ENCODE measurements around the gene RETREG3.

RETREG3 gene

DNA sequence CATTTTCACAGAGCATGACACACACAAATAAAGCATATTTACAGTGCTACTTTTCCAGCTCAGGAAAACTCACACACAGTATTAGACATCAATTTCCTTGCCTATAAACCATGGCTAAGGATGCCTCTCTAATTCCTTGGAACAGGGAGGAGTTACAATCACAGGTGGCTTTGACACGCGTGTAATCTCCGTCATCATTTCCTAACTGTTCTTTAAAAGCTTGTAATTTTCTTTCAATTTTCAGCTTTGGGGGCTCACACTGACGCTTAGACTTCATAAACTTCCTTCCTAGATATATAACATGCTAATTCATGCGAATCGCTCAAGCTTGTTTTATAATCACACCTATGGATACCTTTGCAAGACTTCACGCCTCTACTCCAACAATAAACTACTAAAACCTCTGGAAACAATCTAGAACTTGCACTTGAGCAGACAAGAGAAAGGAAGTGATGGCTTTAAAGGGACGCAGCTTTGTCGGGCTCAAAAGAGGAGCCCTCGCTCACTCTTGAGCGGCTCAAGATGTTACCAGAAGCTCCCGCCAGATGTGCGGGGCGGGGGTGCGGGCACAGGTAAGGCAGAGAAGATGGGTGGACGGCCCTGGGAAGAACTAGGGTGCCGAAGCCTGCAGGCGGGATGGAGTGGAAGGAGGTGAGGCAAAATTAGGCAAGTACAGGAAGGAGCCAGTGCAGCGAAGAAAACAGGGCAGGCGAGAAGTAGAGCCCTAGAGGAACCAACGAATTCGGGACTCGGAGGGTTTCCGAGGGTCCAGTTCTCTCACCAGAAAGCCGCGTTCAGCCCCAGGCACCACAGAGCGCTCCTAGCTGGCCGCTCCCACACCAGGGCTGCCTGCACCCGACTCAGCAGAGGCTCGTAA, 631 bp downstream of the RETREG3 start:
- H3K4me1 ChIP-seq (ENCODE audit: control insufficient read depth, insufficient read depth, low read length) = peaks cover 12% of the 10 kb centered on the region
- no peaks in the 10 kb centered on the region for H3K27me3 ChIP-seq (replicated peaks; ENCODE audit: control insufficient read depth, insufficient read depth, low read length)
- H3K9me3 ChIP-seq (ENCODE audit: control insufficient read depth, low read length) = no peaks in the 10 kb centered on the region
- peak overlapping the region; percentile 95 for H3K4me3 ChIP-seq (ENCODE audit: low read length)
- H3K9ac ChIP-seq (ENCODE audit: low read length) = peak overlapping the region; percentile 98
- peak; percentile 49 for DNase-seq (ENCODE audit: low read depth)
- peaks cover 19% of the 10 kb centered on the region for H3K36me3 ChIP-seq (ENCODE audit: control insufficient read depth, insufficient read depth, low read length, severe bottlenecking)

DNA sequence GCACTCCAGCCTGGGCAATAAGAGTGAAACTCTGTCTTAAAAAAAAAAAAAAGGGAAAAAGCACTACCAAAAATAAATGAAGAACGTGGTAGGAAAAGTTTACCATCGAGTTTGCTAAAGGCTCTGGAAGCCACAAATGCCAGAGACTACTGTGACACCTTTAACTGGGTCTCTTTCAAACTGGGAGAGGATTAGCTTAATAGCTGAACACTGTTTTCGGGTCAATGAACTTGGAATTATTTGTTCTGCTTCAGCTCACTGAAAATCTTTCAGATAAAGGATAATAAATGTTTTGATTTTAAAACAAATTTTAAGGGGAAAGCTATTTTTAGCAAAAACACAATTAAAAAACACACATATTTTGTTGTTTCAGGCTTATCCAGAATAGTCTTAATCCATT, 1.4 kb downstream of the RETREG3 start:
- DNase-seq (ENCODE audit: low read depth) = no peak
- Histone ChIP-seq H3K4me3 (ENCODE audit: low read length) (peak overlapping the region; percentile 95), H3K4me1 (ENCODE audit: control insufficient read depth, insufficient read depth, low read length) (peaks cover 12% of the 10 kb centered on the region)

DNA sequence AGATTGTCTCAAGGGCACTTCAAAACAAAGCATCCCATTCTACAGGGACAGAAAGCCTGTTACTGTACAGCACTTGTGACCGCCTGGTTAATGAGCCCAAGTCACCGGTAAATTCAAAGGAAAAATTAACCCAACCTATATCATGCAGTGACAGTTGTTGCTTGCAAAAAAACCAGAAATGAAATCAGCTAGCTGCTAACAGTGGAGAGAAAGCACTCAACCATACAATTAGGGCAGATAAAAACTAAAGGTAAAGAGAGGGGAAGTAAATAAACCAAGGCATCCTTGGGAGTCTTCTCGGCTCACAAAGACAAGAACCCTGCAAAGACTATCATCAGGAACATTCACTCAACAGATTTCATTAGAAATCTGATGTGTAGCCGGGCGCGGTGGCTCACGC, 5.9 kb downstream of the RETREG3 start:
- no peak overlapping the region for H3K9ac ChIP-seq (ENCODE audit: low read length)
- no peak for DNase-seq (ENCODE audit: low read depth)
- H3K36me3 ChIP-seq (ENCODE audit: control insufficient read depth, insufficient read depth, low read length, severe bottlenecking) = no peaks in the 10 kb centered on the region
- no peaks in the 10 kb centered on the region for H3K9me3 ChIP-seq (ENCODE audit: control insufficient read depth, low read length)
- no peak overlapping the region for H3K4me3 ChIP-seq (ENCODE audit: low read length)
- H3K4me1 ChIP-seq (ENCODE audit: control insufficient read depth, insufficient read depth, low read length) = peaks cover 16% of the 10 kb centered on the region
- H3K27me3 ChIP-seq (replicated peaks; ENCODE audit: control insufficient read depth, insufficient read depth, low read length) = no peaks in the 10 kb centered on the region

More for the DNA sequence above, 1.4 kb downstream of the RETREG3 start:
- Histone ChIP-seq H3K9ac (ENCODE audit: low read length) (peak overlapping the region; percentile 98), H3K9me3 (ENCODE audit: control insufficient read depth, low read length) (no peaks in the 10 kb centered on the region), H3K36me3 (ENCODE audit: control insufficient read depth, insufficient read depth, low read length, severe bottlenecking) (peaks cover 11% of the 10 kb centered on the region), H3K27me3 (replicated peaks; ENCODE audit: control insufficient read depth, insufficient read depth, low read length) (no peaks in the 10 kb centered on the region)

DNA sequence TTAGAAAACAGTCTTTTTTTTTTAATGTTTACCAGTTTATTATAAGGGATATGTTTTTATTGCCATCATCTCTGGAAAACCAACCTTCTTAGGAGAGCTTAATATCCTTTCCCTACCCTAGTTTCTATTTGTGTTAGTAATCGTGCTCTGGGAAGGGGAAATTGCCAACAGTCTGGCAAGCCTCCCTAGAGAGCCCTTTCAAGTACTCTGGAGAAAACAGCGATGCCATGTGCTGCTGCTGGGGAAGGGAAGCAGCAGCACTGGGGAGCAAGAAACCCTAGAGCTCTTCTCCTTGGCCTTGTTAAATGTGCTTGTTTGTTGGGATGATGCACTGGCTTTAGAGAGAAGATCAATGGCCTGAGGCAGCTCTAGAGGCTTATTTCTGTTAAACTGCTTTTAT, 10.3 kb downstream of the RETREG3 start:
- no peaks in the 10 kb centered on the region for H3K9me3 ChIP-seq (ENCODE audit: control insufficient read depth, low read length)
- H3K36me3 ChIP-seq (ENCODE audit: control insufficient read depth, insufficient read depth, low read length, severe bottlenecking) = peaks cover 2% of the 10 kb centered on the region
- H3K27me3 ChIP-seq (replicated peaks; ENCODE audit: control insufficient read depth, insufficient read depth, low read length) = no peaks in the 10 kb centered on the region
- H3K4me1 ChIP-seq (ENCODE audit: control insufficient read depth, insufficient read depth, low read length) = peaks cover 10% of the 10 kb centered on the region
- no peak overlapping the region for H3K9ac ChIP-seq (ENCODE audit: low read length)
- DNase-seq (ENCODE audit: low read depth) = no peak
- H3K4me3 ChIP-seq (ENCODE audit: low read length) = no peak overlapping the region

DNA sequence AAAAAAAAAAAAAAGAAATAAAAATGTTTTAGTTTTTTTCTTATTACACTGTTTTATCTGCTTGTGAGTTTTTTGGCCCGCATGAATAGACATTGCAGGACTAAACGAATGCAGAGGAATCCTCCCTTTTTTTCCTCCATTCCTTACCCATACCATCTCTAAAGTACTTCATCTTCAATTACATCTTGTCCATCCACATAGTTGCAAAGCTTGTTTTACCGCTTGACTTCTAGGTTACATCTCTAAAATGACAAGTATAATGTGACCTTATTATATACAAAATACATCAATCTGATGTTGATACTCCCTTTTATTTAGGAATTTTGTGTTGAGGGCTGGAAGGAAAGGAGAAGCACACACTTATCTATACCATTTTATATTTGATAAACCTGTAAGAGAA, 12.8 kb downstream of the RETREG3 start:
- Histone ChIP-seq H3K9me3 (ENCODE audit: control insufficient read depth, low read length) (no peaks in the 10 kb centered on the region), H3K36me3 (ENCODE audit: control insufficient read depth, insufficient read depth, low read length, severe bottlenecking) (peaks cover 8% of the 10 kb centered on the region), H3K4me3 (ENCODE audit: low read length) (no peak overlapping the region), H3K27me3 (replicated peaks; ENCODE audit: control insufficient read depth, insufficient read depth, low read length) (no peaks in the 10 kb centered on the region), H3K4me1 (ENCODE audit: control insufficient read depth, insufficient read depth, low read length) (peaks cover 10% of the 10 kb centered on the region), H3K9ac (ENCODE audit: low read length) (no peak overlapping the region)
- DNase-seq (ENCODE audit: low read depth) = no peak

DNA sequence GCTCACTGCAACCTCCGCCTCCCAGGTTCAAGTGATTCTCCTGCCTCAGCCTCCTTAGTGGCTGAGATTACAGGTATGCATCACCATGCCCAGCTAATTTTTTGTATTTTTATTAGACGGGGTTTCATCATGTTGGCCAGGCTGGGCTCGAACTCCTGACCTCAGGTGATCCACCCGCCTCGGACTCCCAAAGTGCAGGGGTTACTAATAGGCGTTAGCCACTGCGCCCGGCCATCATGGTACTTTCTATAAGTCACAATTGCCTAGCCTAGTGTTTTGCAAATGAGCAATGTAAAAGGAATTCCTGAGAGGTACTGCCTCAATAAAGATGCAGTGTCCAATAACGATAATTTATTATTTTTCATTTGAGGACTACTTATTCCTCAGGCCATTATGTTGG, 17.8 kb downstream of the RETREG3 start:
- Histone ChIP-seq H3K36me3 (ENCODE audit: control insufficient read depth, insufficient read depth, low read length, severe bottlenecking) (peaks cover 56% of the 10 kb centered on the region), H3K27me3 (replicated peaks; ENCODE audit: control insufficient read depth, insufficient read depth, low read length) (no peaks in the 10 kb centered on the region), H3K4me1 (ENCODE audit: control insufficient read depth, insufficient read depth, low read length) (peaks cover 14% of the 10 kb centered on the region), H3K4me3 (ENCODE audit: low read length) (no peak overlapping the region), H3K9me3 (ENCODE audit: control insufficient read depth, low read length) (no peaks in the 10 kb centered on the region), H3K9ac (ENCODE audit: low read length) (no peak overlapping the region)
- no peak for DNase-seq (ENCODE audit: low read depth)

DNA sequence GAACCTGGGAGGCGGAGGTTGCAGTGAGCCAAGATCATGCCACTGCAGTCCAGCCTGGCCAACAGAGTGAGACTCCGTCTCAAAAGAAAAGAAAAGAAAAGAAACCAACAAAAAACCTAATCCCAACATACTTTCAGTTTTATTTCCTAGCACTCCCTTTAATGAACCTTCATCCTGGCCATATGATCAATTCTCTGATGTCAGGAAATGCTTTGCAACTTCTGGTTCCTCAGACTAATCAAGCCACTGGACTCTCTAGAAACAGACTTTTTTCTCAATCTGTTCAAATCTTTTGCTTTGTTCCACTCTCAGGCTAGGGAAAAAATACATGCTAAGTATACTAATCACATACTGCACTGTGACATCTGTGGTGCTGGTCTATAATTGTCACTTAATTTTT, 18.3 kb downstream of the RETREG3 start:
- Histone ChIP-seq H3K9ac (ENCODE audit: low read length) (no peak overlapping the region), H3K9me3 (ENCODE audit: control insufficient read depth, low read length) (no peaks in the 10 kb centered on the region), H3K4me3 (ENCODE audit: low read length) (no peak overlapping the region), H3K4me1 (ENCODE audit: control insufficient read depth, insufficient read depth, low read length) (peaks cover 19% of the 10 kb centered on the region), H3K27me3 (replicated peaks; ENCODE audit: control insufficient read depth, insufficient read depth, low read length) (no peaks in the 10 kb centered on the region), H3K36me3 (ENCODE audit: control insufficient read depth, insufficient read depth, low read length, severe bottlenecking) (peaks cover 60% of the 10 kb centered on the region)
- DNase-seq (ENCODE audit: low read depth) = no peak

DNA sequence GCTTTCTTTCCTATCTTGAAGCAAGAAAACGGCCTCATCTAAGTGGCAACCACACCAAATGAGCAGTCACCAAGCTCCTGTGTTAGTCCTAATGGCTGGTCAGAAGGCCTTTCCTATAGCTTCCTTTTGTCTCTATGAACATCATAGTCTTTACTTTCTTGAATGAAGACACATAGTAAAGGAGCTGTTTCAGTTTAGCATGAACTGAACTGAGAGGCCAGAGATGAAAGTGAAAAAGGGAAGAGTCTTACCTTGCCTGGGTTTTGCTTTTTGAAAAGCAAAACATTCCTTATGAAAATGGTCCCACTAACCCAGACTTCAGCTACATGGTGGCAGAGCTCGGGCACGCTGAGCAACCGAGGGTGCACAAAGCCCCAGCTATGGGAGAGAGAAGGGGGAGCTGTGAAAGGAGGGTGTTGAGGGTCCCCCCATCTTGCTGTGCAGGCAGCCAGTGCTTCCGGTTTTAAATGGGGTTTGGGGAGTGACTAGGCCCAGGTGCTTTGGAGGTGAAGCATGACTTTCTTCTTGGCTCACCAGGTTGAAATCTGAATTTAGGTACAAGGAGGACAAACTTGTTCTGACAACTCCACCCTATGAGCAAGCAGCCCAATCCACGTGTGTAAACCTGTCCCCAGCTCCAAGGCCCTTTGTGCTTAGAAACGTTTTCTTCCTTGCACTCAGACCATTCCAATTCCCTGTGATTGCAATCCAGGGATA, 22.5 kb downstream of the RETREG3 start:
- Histone ChIP-seq H3K4me1 (ENCODE audit: control insufficient read depth, insufficient read depth, low read length) (peaks cover 35% of the 10 kb centered on the region), H3K9ac (ENCODE audit: low read length) (no peak overlapping the region), H3K36me3 (ENCODE audit: control insufficient read depth, insufficient read depth, low read length, severe bottlenecking) (peaks cover 95% of the 10 kb centered on the region), H3K9me3 (ENCODE audit: control insufficient read depth, low read length) (no peaks in the 10 kb centered on the region), H3K27me3 (replicated peaks; ENCODE audit: control insufficient read depth, insufficient read depth, low read length) (no peaks in the 10 kb centered on the region), H3K4me3 (ENCODE audit: low read length) (no peak overlapping the region)
- DNase-seq (ENCODE audit: low read depth) = no peak

DNA sequence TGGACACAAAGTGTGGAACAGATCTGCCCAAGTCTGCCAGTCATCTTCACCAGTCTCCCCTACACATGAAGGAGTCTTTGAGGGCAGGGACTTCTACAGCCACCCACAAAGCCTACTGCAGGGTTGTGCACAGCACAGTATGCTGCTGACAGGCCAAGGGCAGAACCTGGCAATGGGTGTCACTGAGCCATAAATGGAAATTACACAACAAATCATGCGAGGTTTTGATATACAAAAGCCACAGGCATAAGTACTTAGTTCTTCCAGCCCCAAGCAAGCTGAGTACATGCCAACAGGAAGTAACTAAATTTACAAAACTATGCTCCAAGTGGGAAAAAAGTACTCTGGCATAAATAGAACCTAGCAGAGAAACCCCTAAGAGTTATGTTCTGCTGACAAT, 23.8 kb downstream of the RETREG3 start:
- peaks cover 35% of the 10 kb centered on the region for H3K4me1 ChIP-seq (ENCODE audit: control insufficient read depth, insufficient read depth, low read length)
- H3K9ac ChIP-seq (ENCODE audit: low read length) = peak overlapping the region; percentile 70
- no peaks in the 10 kb centered on the region for H3K27me3 ChIP-seq (replicated peaks; ENCODE audit: control insufficient read depth, insufficient read depth, low read length)
- peak; percentile 9 for DNase-seq (ENCODE audit: low read depth)
- no peaks in the 10 kb centered on the region for H3K9me3 ChIP-seq (ENCODE audit: control insufficient read depth, low read length)
- H3K36me3 ChIP-seq (ENCODE audit: control insufficient read depth, insufficient read depth, low read length, severe bottlenecking) = peaks cover 96% of the 10 kb centered on the region
- H3K4me3 ChIP-seq (ENCODE audit: low read length) = peak overlapping the region; percentile 48

DNA sequence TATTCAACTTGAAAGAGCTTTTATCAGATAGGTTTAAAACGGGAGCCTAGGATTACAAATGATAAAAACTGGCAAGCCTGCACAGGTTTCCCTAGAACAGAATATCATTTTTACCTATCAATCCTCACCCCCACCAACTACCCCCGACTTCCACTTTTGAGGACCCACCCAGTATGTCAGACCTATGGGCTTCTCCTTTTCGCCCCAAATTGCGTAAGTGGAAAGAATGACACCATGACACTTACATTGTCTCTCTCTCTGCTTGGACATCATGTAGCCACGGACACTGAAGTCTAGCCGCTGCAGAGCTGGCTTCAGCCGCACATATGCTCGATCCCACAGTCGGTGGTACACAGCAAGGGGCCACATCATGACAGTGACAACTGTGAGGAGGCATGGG, 24.3 kb downstream of the RETREG3 start:
- peak overlapping the region; percentile 25 for H3K4me3 ChIP-seq (ENCODE audit: low read length)
- no peaks in the 10 kb centered on the region for H3K9me3 ChIP-seq (ENCODE audit: control insufficient read depth, low read length)
- DNase-seq (ENCODE audit: low read depth) = no peak
- H3K9ac ChIP-seq (ENCODE audit: low read length) = peak overlapping the region; percentile 70
- H3K36me3 ChIP-seq (ENCODE audit: control insufficient read depth, insufficient read depth, low read length, severe bottlenecking) = peaks cover 95% of the 10 kb centered on the region
- H3K4me1 ChIP-seq (ENCODE audit: control insufficient read depth, insufficient read depth, low read length) = peaks cover 35% of the 10 kb centered on the region
- no peaks in the 10 kb centered on the region for H3K27me3 ChIP-seq (replicated peaks; ENCODE audit: control insufficient read depth, insufficient read depth, low read length)

DNA sequence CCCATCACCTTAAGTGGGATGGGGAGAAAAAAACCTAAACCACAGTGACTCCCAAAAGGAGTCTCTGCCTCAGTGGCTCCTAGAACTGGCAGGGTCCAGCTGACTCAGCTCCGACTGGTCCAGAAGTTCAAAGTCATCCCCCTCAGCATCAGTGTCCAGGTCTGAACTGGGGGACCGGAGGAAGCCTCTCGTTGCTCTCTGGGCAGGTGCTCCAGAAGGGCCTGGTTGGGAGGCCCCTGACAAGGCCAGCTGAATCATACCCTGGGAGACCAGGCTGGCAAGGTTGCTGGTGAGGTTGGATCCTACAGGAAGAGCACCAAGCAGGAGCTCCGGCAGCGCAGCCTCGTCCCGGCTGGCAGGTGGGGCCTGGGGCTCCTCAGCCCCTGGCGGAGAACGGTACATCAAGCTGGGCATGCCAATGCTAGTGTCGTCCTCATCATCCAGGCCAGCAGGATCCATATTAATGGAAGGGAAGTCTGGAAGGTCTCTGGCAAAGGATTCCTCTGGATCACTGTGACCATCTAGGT, 27.4 kb downstream of the RETREG3 start:
- no peaks in the 10 kb centered on the region for H3K27me3 ChIP-seq (replicated peaks; ENCODE audit: control insufficient read depth, insufficient read depth, low read length)
- peaks cover 42% of the 10 kb centered on the region for H3K4me1 ChIP-seq (ENCODE audit: control insufficient read depth, insufficient read depth, low read length)
- H3K36me3 ChIP-seq (ENCODE audit: control insufficient read depth, insufficient read depth, low read length, severe bottlenecking) = peaks cover 74% of the 10 kb centered on the region
- no peak for DNase-seq (ENCODE audit: low read depth)
- no peak overlapping the region for H3K9ac ChIP-seq (ENCODE audit: low read length)
- no peaks in the 10 kb centered on the region for H3K9me3 ChIP-seq (ENCODE audit: control insufficient read depth, low read length)
- no peak overlapping the region for H3K4me3 ChIP-seq (ENCODE audit: low read length)
